ENCODE data around the gene PODXL.
"Not testable (repeated sequence)": the region's sequence is repeated elsewhere in the genome, so short reads cannot be mapped to it uniquely, and the experiment has no call there.

The PODXL gene

DNA sequence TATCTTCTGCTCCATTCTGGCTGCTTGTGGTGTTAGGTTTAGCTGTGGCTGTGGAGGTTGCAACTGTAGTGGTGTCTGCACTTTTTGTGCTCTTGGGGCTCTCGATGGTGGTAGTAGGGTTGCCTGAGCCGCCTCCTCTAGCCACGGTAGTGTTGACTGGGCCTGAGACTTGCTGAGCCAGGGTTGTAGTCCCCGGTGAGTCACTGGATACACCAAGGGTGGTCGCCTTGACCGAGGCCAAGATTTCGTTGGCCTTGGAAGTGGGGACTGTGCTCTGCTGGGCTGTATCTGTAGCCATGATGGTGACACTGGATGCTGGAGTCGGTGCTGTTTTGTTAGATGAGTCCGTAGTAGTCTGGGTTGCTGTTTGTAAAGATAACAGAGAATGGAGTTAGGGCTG lies 45.4 kb downstream of the PODXL start:
- no peak for DNase-seq (ENCODE audit: low read depth in 3 of 3)

DNA sequence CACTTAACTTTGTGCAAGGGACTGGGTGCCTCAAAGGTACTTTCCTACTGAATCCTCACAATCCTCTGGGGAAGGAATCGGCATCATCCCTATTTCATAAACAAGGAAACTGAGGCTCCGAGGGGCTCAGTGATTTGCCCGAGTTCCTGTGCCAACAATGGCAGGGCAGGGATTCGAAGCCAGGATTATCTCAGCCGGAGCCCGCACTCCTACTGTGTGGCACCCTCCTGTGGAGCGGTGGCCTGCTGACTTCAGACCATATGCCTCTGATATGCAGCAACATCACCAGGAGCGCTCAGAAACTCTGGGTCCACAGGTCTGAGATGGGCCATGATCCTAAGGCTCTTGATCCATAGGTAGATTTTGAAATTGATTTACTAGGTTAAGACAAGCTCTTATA lies 46.6 kb downstream of the PODXL start:
- DNase-seq (ENCODE audit: low read depth in 3 of 3): no peak

DNA sequence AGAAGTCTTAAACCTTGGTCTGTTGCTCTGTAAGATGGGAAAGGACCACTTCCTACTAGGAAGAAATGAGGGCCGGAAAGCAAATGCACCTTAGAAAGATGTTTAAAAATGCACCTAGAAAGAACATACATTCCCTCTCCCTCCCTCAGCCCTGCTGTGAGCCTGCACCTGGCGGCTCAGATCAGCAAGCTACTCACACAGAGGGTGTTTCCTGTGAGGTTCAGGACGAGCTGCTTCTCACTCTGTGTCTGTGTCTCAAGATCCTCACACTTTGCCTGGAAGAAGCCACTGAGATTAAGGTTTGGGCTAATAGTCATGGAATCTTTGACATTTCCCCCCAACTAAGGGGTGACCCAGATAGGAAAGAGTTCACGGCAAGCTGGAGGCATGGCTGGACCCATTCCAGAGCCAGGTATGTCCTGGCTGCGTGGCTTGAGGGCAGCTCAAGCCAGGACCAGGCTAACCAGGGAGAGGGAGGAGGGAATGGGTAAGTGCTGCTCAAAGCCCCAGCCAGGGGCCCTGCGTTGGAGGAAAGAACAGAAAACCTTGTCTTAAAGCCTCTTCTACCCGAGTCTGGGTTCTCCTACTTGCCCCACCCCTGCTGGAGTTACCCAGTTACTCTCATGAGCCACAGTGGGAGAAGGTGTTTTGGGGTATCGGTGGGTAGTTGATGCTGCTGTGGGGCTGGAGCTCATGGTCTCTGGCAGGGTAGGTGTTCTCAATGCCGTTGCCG lies 47.5 kb downstream of the PODXL start:
- no peak for DNase-seq (ENCODE audit: low read depth in 3 of 3)

DNA sequence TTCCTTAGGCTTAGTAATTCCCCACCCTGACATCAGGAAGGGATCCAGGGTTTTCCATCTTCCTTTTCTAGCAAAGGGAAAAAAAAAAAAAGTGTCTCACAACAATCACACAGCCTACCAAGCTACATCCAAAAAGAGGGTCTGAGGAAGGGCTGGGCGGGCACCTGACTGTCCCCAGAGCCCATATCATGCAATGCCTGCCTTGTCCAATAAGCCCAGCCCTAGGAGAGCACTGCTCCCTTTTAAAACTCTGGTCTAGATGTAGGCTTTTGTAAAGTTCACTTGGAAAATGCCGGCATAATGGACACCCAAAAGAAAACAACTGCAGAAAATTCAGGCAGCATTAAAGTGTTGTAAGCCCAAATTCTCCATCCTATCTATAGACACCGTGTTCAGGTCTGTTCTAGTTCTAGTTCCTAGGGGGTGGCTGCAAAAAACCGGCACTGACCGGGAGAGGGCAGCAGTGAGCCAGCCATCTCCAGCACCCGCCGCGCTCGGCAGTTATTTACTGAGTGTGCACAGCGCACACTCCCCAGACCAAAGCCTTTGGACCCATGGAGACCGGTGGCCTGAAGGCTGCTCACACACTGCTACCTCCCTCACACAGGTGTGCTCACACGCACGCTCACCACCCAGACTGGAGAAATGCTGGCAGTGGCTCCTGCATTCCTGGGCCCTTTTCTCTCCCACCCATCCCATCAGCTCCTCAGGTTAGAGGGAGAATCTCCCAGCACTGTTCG lies 48.7 kb downstream of the PODXL start:
- peak; percentile 66 to 76 (median 70) for DNase-seq (ENCODE audit: low read depth in 3 of 3)

DNA sequence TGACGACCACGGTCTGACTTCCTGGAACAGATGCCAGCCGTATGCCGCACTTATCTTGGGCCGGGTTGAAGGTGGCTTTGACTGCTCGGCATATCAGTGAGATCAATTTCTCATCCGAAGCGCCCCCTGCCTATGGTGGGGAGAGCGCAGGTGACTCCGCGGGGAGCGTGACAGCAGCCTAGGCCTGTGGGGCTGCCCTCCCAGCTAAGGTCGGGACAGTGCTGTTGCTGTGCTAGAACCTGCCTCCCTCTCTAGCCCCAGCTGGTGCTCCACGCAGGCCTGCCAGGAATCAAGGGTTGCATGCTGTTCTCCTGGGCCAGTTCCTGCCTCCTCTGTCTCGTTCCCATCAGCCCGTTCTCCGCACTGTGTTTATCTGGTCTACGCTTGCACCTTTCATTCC lies 49.8 kb downstream of the PODXL start:
- no peak for DNase-seq (ENCODE audit: low read depth in 3 of 3)

DNA sequence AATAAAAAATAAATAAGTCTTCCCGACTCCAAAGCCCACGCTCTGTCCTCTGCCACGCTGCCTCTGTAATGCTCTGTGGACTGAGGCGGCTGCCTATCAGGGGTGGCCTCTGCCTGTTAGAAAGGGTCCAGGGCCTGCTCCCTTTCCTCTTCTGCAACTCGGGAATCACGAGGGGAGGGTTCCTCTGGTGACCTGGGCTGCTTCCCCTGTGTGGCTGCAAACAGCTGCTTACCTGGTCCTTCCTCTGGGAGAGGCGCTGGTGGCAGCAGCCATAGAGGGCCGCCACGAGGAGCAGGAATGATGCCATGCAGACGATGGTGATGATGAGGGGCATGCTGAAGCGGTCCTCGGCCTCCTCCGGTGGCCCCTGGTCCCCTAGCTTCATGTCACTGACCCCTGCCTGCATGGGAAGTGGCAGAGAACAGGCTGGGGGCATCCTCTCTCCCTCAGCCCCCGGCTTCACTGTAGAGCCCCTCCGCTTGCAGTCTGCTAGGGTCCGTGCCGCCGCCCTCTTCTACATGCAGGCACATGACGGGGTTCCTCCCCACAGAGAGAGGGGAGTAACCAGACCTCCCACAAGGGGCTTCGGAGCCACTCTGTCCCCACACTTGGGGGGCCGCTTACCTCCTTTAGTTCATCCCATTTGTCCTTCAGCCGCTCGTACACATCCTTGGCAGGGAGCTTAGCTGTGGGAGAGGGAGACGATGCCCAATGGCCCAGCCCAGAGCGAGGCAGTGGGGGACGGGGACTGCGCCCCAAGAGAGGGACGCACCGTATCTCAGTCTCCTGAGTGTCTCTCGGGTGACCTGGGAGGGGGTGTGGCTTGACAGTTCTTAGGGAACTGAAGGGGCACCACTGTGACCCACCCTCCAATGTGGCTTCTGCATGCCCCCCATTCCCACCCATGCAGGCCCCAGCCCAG lies 50.5 kb downstream of the PODXL start:
- DNase-seq (ENCODE audit: low read depth in 3 of 3): no peak

DNA sequence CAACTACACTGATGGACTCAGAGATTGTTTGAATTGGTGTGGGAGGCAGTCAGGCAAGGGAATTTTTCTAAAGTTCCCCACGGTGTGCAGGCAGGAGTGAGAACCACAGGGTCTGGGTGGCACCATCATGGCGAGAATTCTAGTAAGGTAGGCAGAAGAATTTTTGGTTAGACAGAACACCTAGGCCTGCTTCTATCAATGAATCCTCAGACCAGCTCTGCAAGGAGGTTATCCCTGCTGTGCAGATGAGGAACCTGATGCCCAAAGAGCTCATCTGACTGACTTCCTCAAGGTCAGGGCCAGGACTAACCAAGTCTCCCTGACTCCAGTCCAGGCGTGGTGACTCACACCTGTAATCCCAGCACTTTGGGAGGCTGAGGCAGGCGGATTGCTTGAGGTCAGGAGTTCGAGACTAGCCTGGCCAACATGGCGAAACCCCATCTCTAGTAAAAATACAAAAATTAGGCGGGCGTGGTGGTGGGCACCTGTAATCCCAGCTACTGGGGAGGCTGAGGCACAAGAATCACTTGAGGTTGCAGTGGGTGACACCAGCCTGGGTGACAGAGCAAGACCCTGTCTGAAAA lies 51.3 kb downstream of the PODXL start:
- DNase-seq (ENCODE audit: low read depth in 3 of 3): not testable (repeated sequence)

DNA sequence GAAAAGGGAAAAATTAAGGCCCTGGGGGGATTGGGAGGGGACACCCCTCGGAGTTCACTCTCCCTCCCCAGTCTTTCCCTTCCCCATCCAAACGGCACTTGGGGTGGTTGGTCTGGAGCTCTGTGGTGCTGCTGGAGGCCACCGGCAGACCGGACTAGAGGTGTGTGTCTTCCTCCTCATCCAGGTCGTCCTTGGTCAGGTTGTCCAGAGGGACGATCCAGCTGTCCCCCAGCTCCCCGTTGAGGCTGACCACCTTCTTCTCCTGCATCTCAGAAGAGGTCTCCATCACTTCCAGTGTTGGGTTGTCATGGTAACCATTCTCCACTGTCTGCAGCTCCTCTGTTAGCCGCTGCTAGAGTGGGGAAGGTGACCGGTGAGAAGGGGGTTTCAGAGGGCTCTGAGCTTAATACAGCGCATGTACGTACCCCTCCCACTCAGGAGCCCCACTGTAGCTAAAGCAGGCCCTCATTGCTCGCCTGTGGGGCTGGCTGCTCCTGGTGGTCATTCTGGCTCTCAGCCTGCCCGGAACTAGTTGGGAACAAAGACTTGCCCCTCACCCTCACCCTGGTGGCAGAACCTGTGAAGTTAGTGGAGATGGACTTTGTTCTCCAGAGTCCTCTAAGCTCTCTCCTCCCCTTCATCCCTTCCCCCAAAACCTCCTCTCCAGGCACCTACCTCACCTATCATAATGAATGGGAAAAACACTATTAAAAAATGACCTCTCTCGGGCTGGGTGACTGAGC lies 52.1 kb downstream of the PODXL start:
- no peak for DNase-seq (ENCODE audit: low read depth in 3 of 3)

DNA sequence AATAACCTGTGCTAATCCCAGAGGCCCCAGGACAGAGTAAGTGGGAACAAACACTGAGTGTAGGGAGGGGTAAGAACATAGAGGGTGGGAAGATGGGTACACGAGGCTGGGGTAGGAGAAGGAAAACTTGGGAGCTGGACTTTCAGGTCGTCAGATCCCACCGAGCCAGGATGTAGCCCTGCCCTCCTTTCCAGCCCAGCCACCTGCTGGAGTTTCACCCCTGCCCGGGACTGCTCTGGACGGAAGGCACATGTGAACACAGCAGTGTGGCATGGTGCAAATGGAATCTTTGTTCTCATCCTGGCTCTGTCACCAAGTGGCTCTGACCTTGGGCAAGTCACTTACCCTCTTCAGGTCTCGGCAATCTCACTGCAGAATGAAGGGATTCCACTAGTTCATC lies 52.8 kb downstream of the PODXL start:
- DNase-seq (ENCODE audit: low read depth in 3 of 3): no peak

DNA sequence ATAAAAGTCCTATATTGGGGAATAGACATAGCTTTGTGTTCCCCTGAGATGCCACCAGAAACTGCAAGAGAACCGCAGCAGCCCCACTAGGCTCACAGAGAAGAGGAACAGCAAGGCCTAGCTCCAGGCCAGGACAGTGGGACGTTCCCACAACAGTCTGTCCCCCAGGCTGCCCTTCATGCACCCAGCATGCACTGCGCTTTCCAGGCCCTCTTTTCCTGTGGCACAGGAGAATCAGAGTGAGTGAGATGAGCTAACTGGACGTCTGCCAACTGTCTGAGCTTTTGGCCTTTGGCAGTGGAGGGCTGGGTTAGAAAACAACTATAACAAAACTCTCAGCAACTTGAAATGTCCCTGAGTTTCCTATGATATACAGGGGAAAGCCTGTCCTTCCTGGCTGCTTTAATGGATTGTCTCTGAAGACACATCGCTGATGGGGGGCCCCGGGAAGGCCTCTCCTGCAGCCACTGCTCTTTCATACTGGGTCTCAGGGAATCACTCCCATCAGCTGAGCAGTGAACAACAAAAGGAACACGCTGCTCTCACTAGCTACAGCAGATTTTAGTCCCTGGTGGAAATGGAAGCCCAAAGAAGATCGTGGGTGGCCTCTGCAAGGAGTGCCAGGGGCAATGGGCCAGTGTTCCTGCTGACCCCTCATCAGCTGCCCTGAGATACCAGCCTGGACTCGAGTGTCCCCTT lies 53.5 kb downstream of the PODXL start:
- DNase-seq (ENCODE audit: low read depth in 3 of 3): no peak

DNA sequence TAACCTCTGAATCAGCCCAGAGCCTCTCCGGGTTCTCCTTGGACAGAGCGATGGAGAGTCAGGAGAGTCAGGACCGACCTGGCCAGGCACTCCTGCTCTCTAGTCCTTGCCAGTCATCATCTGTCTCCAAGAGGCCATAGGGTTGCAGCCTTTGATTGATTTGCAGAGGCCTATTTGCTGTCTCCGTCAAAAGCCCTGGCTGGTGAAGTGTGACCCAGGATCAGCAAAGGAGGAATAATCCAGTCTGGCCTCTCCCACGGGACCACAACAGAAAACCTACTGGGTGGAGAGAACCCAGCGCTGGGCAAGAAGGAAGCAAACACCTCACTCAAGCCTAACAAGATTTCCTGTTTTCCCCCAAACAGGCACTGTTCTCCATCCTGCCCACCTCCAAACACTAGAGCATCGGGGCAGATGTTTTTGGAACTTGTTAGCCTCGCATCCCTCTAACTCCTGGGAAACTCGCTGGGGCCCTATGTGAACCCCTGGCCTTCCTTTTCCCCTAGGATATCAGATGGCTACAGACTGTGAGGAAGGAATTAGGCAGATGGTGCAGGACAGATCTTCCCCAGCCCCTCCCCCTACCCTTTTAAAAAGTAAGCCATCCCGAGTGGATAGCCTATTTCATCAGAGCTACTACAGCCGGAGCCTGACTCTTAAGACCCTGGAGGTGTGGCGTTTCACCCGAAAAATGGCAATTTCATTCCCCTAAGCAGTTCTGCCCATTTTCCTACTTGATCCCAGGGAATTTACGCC lies 54.3 kb downstream of the PODXL start:
- DNase-seq (ENCODE audit: low read depth in 3 of 3): no peak

DNA sequence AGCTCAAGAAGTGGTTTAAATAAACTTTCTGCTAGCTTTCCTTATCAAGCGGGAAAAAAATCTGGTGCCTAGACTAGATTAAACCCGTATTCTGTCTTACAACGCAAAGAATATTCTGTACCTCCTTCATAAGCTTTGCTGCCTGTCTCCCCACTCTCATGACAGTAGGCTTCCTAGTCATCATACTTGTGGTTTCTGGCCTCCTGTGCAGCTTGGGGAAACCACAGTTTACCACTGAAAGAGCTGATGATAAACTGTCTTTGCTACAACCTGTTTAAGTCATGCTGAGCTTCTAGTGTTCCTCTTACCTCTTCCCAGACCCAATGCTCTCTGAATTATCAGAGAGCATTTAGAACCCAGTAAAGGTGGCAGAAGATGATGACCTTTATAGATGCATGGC lies 55.0 kb downstream of the PODXL start:
- peak in 2 of 3 experiments; percentile 16 to 30 for DNase-seq (ENCODE audit: low read depth in 3 of 3)

DNA sequence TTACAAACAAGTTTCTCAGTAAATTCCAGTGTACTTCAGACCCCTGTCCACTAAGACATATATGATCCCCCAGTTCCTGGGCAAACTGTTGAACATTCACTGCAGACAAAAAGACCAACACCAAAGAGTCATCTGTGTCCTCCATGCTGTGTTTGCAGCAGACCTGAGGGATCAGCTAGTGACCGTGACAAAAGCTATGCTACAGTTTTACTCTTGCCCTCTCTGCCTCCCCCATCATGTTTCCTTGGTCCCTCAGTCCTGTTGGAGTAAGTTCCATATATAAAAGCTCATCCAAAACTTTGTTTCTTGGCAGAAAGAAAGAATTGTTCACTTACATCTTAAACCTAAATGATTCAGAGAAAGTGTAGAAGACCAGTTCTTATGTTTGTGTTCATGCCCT lies 56.1 kb downstream of the PODXL start:
- DNase-seq (ENCODE audit: low read depth in 3 of 3): no peak

DNA sequence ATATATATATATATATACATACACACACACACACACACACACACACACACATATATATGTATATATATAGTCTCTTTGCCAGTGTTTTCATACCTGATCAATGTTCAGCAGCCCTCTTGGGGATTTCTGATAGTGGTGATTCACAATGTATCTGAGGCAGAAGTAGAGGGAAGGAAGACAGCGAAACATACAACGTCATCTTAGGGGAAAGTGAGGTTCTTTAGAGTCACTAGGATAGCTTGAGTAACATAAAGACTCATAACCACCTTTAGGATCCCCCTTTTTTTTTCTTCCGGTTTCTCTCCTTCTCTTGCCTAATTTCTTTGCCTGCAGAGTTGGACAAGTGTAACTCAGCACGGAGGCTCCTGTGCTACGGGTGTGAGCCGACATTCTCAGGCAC lies 56.6 kb downstream of the PODXL start:
- no peak for DNase-seq (ENCODE audit: low read depth in 3 of 3)

DNA sequence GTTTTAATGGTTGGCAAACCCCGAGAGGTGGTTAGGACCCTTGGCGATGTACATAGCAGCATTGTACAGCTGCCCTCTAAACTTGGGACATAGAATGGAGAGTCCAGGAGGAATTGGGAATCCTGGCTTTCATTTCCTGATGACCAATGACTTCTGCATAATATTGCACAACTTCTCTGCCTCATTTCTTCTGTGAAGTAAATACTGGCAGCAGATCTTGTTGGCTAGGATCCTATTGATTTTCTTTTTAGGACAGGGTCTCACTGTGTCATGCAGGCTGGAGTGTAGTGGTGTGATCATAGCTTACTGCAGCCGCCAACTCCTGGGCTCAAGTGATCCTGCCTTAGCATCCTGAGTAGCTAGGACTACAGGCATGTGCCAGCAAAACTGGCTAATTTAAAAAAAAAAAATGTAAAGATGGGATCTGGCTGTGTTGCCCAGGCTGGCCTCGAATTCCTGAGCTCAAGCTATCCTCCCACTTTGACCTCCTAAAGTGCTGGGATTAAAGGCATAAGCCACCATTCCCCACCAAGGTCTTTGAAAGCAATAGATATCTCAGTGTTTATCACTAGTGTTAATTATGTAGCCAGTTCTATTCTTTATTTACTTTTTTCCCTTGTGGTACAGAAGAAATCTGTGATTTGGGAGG lies 58.1 kb downstream of the PODXL start:
- no peak for DNase-seq (ENCODE audit: low read depth in 3 of 3)

DNA sequence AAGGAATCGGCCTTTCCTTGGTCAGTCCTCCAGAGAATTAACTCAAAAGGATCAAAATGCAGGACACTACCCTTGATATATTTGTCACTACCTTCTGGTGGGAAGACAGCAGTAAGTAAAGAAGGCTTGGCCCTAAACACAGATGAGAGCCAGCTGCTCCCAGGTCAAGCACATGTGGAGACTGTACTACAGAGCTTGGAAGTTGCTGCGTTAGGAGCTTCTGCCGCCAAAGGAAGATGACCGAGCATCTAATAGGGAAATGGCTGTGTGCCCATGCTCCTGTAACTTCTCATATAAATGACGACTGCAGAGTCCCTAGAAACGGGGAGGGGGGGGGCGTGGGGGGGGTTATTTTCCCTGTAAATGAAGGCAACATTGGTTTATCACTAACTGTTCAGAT lies 59.0 kb downstream of the PODXL start:
- DNase-seq (ENCODE audit: low read depth in 3 of 3): no peak

DNA sequence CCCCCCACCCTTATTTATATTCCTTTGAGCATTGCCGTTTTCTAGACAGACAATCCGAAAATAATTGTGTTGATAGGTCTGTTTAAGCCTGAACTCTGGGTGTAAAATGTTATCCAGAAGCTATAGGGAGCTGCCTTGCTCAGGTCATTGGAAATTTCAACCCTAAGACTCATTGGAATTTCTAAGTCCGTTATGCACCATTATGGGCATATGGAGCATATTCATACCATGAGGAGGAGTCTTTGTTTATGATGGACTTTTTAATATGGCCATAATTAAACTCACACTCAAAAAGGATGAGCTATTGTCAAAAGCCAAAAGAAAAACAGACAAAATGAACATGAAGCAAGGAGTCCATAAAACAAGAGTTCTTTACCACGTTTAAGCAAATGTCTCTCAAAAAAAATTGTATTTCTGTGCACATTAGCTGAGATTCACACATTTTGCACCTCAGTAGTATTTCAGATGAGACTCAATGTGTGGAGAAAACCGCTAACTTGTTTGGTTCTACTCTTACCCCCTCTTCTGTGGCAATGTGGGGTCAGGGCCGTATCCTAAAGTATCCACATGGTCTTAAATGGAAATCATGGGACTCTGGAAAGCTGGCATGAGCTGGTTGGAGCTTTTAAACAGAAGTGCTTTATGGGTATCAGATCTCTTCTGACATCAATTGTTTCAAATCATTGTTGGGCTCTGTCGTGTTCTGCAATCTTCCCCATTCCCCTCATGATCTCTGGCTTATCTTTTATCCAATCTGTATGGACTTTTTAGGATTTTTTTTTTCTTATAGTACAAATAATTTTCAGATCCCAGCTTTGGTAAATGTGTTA lies 60.5 kb downstream of the PODXL start:
- DNase-seq (ENCODE audit: low read depth in 3 of 3): no peak

DNA sequence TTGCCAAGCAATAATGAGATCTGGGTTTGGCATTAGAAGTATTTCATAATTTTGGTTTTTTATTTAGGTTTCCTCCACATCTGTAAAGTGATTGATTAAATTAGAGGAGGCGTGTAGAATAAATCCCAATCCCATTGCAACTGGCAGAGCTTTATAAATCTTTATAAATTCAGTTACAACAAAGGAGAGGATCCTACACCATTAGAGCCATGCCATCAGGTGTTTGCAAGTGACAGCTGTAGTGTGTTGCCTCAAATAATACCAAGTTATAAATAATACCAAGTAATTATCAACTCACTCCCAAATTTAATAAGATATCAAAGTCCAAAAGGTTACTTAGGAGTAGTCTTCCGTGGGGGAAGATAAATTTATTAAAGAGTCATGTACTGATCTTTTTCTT lies 62.2 kb downstream of the PODXL start:
- DNase-seq (ENCODE audit: low read depth in 3 of 3): no peak

DNA sequence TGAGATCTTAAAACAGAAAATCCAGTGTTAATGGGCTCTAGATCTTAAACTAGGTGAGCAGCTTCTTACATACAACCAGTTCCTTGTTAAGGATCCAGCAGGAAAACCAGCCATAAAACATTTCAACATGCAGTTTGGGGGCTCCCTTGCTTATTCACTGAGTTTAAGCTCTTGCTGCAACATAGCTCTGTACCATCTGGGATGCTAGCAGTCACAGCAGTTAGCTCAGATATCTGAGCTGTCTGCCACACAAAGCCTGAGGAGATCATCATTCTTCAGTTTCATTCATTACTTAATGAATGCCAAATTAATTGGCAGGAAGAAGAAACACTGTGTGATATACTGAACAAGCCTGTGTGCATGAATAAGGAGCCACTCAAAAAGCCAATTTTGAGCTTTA lies 62.8 kb downstream of the PODXL start:
- no peak for DNase-seq (ENCODE audit: low read depth in 3 of 3)

All from stimulated activated CD4-positive, alpha-beta T cell treated with anti-CD3 and anti-CD28 coated beads, TNF-alpha, amount 100 ng/mL, for 24 hours (primary cell).